Right hindlimb (tissue), 1 donor: ENCODE measurements around the gene NR6A1.
"Not testable (repeated sequence)": the region's sequence is repeated elsewhere in the genome, so short reads cannot be mapped to it uniquely, and the experiment has no call there.

Experiments used
- DNase-seq: peaks from one replicate; pipeline ENCODE4 v3.0.0-alpha.2; 2018

NR6A1 gene

DNA sequence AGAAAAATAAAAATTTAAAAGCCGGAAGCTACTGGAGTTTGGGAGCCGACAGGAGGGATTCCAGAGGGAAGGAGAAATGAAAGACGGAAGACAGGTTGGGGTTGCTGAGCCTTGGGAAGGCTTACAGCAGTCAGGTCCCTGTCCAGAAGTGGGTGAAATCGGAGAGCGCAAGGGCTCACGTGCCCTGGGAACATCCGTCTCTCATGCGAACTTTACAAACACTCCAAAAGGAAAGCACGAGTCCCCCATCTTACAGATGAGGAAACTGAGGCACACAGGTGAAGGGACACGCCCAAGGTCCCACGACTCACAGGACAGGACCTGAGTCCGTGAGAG, 5.5 kb upstream of the NR6A1 start:
- no peak for DNase-seq

DNA sequence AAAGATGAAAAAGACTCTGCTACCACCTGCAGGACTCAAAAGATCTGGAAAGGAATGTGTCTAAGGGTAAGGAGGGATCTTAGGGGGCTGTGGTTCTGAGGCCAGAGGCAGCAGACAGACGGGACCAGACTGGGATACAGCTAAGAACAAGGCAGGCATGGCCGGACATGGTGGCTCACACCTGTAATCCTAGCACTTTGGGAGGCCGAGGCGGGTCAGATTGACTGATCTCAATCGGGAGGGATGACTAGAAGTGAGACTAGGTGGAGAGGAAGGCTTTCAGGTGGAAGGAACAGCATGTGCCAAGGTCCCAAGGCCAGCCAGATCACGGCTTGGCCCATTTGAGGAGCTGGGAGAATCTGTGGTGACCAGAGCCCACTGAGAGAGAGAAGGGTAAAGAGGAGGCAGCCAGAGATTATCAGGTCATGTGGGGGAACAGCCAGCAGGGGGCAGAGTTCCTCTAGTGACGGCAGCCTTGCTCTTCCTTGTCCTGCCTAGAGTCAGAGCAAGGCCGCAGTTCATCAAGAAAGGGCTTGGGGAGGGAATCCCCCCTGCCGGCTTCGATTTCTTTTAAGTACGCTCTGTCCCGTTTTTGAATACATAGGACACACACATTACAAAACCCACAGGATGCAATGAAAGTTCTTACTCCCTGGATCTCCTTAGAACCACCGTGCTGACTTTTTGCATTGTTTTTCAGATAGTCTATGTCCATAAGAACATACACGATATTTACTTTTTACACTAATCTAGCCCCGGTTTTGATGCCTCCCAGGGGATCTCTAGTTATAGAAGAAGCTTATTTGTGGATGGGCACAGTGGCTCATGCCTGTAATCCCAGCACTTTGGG, 3.2 kb upstream of the NR6A1 start:
- DNase-seq = peak; percentile 89

DNA sequence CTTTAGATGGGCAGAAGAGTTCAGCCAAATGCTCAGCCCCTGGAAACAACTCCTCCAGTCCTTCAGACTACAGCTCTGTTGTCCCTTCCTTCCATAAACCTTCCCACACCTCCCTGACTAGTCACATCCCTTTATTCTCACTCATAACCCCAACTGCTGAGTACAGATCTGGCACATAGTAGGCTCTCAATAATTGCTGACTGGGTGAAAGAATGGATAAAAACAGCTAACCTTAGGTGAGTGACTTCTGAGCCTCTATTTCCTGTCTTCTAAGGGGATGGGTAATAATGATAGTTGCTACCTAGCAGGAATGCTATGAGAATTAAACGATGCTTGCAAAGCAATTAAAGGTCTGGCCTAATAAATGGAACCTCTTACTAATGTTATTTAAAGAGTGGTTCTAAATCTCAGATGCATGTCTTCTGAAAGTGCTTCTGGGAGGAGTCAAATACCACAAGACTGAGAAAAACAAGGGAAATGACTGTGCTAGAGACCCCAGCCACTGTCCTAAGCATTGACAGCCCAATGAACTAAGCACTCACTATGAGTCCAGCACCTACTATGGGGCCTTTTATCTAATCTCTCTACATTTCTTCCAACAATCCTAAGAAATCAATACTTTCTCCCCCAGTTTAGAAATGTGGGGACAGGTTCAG, 2.5 kb upstream of the NR6A1 start:
- DNase-seq = no peak

DNA sequence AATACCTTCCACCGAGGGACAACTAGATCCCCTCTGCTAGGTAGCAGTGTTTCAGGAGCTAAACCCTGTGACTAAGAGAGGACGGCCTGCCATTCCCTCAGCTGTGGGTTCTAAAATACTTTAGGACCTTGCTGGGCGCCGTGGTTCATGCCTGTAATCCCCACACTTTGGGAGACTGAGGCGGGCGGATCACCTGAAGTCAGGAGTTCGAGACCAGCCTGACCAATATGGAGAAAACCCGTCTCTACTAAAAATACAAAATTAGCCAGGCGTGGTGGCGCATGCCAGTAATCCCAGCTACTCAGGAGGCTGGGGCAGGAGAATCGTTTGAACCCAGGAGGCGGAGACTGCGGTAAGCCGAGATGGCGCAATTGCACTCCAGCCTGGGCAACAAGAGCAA, 1.8 kb upstream of the NR6A1 start:
- DNase-seq = not testable (repeated sequence)

DNA sequence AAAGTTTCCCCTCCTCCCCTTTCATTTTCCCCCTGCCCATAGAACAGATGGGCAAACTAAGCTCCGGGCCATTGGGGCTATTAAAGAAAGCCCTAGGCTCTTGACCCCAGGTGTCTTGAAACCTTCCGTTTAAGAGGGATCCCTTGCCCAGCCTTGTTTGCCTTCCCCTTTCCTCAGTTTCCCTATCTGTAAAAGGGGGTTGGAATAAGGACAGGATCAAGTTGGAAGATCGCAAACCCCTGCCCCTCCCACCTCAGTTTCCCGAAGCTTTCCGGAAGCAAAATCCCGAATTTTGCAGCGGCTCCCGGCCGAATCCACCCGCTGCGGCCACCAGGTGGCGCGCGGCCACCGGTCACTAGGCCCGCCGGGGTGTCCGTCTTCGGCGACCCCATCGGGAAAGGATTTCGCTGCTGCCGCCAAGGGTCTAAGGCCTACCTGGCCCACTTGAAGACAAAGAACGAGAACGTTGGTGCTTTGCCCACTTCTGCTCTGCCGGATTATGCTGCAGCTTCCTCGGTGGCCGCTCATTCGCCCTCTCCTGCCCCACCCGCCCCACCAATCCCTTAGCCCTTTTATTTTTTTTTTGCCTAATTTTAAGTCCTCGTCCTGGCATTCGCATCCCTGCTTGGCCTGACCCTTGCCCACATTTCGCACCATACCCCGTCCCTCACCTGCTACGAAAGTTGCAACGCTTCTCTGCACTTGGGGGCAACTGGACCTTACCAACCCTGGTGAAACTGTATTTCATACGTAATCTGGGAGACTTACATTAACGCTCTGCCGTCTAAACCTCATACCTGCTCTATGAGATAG, 962 bp upstream of the NR6A1 start:
- peak; percentile 89 for DNase-seq

DNA sequence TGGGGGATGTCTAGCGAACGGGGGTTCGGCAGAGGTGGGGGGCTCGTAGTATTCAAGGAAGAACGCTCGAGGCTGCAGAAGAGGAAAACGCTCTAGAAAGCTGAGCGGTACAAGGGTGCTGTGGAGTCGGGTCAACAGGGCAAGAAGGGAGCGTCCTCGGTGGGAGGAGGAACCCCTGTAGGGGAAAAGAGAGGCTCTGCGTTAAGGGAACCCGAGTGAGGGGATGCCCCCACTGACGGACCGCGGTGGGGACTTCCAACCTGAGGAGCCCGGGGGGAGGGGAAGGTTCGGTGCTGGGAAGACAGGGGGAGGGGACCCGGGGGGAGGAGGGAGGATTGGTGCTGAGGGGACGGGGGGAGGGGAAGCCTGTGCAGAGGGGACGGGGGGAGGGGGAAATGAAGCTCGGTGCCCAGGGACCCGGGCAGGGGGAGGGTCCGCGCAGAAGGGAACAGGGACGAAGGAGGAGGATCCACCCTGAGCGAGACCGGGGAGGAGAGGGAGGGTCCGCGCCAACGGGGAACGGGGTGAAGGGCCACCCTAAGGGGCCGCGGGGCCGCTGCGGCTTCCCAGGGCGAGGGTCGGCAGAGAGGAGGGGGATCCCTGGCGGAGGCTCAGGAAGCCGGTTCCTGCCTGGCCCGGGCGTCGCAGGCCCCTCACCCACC, 621 bp downstream of the NR6A1 start:
- DNase-seq = peak; percentile 54

DNA sequence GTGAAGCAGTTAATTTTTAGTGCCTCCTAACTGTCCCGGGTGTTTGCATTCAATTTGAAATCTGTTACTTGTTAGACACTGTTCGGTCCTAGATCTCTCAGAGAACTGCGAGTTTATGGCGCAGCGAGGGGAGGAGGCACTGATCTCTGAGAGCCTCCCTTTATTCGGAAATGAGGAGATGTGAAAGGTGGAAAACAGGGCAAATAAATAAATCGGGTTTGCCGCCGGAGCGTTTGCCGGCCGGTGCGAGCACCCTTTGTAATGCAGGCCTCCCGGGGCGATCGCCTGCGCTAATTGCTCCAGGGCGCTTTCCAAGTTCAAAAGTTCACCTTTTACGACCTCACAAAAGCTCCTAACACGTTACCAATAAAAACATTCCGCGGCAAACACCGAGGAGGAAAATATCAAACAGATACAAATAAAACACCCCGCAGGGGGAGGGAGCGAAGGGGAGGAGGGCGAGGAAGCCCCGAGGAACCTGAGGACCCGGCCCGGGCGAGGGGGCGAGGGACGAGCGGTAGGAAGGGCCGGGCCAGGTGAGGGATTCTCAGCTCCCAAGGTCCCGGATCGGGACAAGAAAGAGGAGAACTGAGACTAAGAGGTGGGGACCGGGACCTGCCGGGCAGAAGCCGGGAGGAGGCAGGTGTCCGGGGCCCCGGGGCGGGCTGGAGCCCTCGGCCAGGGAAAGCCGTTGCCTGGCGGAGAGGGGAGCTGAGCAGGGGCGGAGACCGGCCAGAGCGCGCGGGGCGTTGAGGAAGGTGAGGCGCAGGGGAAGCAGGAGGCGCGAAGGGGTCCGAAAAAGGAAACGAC, 1.4 kb downstream of the NR6A1 start:
- DNase-seq = no peak

DNA sequence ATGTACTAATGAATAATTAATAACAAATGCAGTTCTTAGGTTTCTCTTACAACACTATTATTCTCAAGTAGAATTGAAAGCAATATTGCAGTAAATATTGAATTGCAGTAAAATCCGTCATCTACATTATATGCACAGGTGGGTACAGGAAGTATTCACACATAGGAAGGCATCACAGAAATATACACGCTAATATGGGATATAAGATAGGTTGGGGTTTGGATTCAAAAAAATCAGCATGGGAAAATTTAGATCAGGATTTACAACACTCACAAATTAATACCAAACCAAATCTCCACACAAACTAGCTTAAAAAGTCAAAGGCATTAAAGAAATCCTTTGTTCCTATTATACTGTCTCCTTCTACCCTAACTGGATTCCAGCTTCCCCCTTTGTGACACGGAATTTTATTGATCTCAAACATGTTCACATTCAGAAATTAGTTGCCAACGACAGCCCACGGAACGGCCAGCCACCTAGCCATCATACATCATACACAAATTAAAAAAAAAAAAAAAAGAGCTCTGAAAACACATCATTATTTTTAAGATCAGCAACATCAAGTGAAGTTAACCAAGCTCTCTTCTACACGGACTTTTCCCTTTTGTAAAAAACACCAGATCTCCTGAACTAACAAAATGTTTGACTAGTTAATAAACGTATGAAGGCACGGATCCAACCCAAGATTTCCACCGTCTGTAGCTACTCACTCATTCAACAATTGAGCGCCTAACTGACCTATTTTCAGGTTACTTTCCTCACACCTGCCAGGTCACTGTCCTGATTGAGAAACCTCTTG, 2.2 kb downstream of the NR6A1 start:
- no peak for DNase-seq

DNA sequence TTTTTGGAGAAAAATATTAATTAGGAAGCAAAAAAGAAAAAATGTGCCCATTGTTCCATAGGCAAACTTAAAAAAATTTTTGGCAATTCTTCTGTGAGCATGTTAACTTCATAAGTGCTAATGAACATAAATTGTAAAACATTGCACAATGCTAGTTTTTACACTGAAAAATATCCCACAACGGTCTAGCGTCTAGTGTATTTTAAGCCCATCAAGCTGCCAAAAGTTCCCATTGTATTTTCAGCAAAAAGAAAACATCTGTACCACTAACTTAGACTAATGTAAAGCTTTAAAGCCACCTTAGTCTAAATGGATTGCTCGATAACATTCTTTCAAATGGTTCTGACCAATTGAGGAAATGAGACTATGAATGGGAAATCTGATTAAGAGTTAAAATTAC, 2.8 kb downstream of the NR6A1 start:
- DNase-seq = no peak

DNA sequence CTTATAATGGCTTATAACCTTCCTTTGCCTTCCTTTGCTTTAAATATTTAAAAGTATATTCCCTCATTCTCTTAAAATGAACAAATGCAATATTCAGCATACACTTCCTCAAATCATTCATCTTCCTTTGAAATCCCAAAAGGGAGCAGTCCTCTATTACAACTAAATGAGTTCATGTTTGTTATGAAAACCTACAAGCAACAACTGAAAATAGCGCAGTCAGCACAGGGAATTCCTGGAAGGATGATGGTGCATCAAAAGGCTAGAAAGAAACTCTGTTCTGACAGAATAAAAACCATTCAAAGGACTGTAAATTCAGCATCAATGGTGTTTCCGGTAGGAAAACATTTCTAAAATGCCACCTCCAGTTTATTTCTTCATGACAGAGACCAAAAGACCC, 3.3 kb downstream of the NR6A1 start:
- DNase-seq = no peak

DNA sequence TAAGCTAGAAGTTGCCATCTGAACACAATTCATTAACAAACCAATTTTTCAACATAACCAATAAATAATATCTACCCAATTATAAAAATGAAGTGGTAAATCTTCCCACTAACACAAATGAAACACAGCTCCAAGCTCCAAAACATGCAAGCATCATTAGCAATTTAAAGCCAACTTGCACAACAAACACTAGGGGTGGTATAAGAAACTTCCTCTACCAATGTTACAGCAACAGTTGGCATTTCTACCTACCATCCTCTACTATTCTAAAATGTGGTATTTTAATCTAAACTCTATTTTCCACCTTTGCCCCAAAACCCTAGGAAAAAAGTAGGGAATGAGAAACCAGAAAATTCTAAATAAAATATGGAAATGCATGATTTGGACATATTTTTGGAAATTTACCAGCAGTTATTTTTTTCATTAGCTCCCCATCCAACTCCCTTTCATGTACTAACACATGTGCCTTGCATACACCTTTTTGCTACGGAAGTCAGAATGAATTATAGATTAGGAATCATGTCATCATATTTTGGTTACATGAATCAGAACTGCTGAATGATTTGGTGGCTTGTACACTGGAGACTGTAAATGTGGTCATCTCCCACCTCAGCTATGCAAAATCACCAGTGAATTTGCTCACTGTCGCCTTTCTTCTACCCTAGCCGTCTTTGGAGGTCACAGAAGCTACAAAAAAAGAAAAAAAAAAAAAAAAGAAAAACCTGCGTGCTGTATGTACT, 4.1 kb downstream of the NR6A1 start:
- no peak for DNase-seq

DNA sequence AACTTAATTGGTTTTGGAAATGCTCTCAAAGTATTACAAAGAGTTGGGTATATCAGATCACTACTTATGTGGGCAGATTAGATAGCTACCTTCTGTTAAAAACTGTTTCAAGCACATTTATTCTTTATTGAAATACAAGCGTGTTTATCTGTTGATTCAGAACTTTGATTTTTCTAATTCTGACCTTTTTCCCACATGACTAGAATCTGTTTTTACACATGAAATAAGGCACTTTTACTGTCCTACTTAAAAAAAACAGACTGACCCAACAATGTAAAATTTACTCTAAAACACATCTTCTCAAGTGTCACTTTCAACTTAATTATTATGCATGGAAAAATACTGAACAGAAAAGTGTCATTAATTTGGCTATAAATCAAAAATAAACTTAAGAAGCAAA, 4.8 kb downstream of the NR6A1 start:
- DNase-seq = no peak

DNA sequence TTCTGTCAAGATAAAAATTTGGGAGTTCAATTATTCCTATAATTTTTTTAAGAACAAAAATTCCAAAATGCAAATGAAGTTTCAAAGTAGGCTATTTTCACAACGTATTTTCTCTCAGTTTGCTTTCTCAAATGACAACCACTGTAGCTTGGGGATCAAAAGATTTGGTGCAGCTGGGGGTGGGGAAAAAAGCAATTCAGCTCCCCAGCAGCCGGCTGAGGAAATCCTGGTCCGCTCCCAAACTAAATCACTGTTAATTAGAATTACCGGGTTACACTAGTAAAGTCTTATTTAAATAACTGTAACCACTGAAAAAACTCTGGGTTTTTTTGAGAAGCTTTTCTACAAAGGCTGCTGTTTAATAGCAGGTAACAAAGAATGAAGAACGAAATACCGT, 5.7 kb downstream of the NR6A1 start:
- DNase-seq = no peak

DNA sequence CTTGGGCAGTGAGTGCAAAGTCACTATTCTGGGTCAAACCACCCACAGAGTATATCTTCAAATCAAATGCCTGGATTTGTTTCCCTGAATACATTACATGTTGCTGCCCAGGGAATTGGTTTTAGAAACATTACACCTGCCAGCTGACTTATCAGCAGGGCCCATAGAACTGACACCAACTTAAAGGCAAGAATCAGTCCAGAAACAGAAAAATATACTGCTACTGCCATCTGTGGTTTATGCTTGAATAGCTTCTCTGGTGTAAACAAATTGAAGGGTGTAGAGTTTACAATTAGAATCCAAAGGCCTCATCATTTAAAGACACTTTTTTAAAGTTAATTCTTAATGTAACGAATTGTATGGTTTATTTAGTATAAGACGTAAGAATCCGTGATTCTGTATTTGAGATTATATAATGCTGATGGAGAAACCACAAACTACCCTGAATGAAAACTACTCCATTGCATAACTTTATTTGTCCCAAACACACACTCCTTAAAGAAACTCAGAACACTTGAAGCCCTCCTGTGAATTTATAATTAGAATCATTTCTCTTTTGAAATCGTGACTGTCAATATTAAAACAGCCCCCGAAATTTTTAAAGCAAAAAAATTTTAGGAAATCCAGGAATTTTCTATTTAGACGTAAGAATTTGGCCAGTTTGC, 6.2 kb downstream of the NR6A1 start:
- no peak for DNase-seq

DNA sequence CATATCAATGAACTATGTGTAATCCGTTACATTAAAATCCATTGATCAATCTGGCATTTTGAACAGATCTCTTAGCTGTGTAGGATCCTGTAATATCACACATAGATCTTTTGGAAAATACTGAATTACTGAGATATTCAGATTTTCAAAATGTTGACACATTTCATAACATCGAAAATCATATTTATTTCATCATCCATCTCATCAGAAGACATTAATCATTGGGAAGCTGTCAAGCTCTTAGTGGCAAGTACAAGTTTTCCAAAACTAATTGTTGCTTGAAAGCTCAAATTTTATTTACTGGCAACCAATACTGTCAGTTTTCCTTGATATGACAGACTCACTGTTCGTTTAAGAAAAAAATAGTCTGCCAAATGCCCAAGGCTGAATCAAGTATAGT, 8.5 kb downstream of the NR6A1 start:
- DNase-seq = no peak

DNA sequence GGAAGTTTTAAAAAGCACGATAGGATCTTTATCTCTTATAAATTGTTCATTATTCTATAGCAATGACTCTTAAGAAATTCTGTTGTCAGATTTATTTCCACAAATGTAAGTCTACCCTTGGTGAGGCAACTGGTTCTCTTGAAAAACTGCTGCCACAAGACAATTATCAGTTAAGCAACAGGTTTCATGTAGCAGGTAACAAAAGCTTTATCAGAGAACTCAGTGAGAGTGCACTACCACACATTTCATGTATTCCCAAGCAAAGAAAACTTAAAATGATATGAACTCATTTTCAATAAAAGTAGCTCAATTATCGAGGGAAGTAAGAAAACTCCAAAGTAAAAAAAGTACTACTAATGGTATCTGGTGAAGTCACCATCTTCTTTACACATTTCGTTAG, 9.4 kb downstream of the NR6A1 start:
- no peak for DNase-seq

DNA sequence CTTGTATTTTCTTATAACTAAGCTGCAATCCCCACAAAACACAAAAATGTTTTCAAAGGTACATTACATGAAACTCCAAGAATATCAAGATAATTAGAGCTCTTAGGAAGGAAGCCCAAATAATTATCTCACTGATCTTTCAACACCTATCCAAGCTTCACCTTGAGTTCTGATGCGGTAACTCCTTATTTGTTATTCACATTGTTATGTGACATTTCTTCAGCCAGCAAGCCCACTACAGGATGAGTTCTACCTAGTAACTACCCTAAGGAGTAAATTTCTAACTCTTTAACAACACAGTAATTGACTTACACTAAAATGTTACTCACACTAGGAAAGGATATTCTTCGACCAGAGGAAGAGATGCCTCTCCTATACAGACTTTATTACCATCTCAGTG, 9.9 kb downstream of the NR6A1 start:
- no peak for DNase-seq

DNA sequence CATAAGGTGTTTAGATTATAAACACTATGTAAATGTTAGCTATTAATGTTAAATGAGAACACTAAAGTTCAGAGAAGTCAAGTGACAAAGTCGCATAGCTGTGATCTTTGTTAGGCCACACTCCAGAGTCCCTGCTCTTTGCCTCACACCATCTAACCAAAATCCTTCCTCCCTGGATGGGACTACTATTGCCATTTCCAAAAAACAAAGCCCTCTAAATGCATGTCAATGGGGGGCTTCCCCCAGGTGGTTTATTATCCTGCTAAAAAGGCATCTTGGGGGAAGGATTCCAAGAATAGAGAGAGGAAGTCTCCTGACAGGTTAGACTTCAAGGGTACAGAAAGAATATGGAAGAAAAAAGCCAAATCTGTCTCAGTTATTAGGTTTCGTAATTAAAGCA, 10.4 kb downstream of the NR6A1 start:
- no peak for DNase-seq

DNA sequence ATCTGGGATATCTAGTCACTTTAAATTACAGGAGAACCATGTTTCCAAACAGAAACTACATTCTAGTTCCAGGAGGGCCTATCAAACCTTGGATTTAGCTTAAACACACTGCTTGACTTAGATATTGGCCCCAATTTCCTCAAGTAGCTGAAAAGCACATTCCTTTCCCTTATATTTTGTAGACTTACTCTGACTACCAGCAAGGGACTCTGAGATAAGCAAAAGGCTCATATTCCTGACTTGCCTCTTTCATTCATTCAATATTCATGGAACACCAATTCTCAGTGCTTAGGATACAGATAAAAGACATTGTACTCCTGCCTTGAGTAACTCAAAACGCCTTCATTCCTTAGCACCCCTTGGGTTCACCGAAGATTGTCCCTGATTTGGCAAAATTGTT, 11.8 kb downstream of the NR6A1 start:
- no peak for DNase-seq

DNA sequence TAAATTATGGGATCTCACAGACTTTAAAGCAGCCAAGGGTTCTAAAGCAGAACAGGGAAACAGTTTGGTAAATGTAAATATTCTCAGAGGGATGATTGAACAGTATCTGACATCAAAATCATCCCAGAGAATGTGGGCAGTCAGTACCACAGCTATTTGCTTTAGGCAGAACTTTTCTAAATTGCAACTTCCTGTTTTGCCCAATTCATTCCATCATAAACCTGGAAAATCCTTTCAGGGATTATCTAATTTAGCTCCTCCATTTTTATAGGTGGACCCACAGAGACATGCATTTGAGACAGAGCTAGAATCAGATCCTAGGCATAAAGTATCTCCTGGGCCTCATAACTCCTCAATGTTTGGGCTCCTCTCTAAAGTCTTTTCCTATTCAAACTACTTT, 12.4 kb downstream of the NR6A1 start:
- DNase-seq = no peak
